Epithelial cell of proximal tubule (primary cell): ENCODE data around the gene PDGFD. TPM values are rescaled to one million over a fixed set of nuclear protein-coding genes. Genes with fewer than 3 reads are reported as not detected.
A peak's percentile ranks its signal among the peaks of the same experiment; 100 is the strongest.

Experiments used
- DNase-seq: peaks from one replicate; pipeline ENCODE4 v3.0.0-alpha.2; 2011; ENCODE audit warnings: low read depth
- H3K4me3 ChIP-seq: 2 replicates; pipeline ENCODE4 v1.5.1; 2011; ENCODE audit warnings: low read depth, mild to moderate bottlenecking, low read length
- CTCF ChIP-seq: conservative IDR thresholded peaks from 2 replicates; pipeline ENCODE4 v1.5.1; 2012; ENCODE audit warnings: low read depth, mild to moderate bottlenecking, low read length
- total RNA-seq: library from RNA; depleted of rRNA; stranded (reverse); fragments of >200 nt; gene quantifications from 2 replicates; pipeline ENCODE4 v1.2.3, GENCODE V29; 2015

Gene PDGFD
- total RNA-seq, 1 donor from 2014 or later: 3.4 TPM

DNA sequence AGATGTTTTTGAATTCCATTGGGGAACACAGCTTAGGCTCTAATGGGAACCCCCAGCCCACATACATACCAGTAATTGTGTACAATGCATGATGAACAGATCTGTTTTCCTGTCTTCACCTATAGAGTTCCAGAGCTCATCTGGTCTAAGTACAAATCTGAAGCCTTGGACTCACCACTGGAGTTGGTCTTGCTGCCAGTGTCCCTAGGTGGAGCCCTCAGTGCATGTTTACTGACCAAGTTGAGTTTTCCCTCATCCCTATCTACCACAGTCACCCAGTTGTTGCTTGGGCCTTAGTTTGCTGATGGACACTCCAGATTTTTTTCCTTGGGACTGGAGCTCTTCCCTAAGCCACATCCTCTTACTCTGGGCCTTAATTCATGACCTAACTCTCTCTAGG lies 286.7 kb downstream of the PDGFD start:
- no peak for DNase-seq
- no peak overlapping the region for H3K4me3 ChIP-seq
- peak; percentile 31 for TF ChIP-seq CTCF

DNA sequence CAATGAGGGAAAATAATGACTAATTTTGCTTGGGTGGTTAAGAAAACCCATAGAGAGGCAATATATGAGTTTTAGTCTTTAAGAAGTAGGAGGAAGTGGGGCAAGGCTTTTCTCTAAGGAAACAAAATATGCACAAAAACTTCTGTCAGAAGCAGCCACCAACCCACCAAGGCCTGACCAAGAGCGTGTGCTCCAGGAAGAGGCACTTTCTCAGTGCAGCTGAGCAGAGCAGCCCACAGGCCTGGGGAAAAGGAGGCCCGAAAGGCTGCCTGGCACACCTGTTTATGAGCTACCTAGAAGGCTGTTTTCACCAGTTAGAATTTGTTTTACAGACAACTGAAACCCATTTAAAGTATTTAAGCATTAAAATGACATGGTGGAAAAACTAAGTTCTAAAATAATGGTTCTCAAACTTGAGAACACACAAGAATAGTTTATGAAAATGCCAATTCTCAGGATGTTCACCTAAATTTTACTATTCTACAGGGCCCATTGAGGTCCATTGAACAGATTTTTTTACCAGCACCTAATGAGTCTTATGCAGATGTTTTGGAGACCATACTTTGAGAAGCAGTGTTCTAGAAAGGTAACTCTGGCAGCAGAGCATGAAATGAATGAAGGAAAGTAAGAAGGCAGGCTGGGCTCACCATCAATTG lies 288.0 kb downstream of the PDGFD start:
- H3K4me3 ChIP-seq: no peak overlapping the region
- TF ChIP-seq CTCF: no peak
- no peak for DNase-seq

GRCh38 chr11:103872748-103873147 lies 291.2 kb downstream of the PDGFD start:
- no peak overlapping the region for H3K4me3 ChIP-seq
- no peak for DNase-seq

GRCh38 chr11:103871923-103872551 lies 291.9 kb downstream of the PDGFD start:
- TF ChIP-seq CTCF: no peak
- no peak overlapping the region for H3K4me3 ChIP-seq
- DNase-seq: no peak

More at GRCh38 chr11:103872748-103873147, 291.2 kb downstream of the PDGFD start:
- TF ChIP-seq CTCF: no peak

GRCh38 chr11:103870821-103871309 lies 293.1 kb downstream of the PDGFD start:
- no peak overlapping the region for H3K4me3 ChIP-seq
- no peak for TF ChIP-seq CTCF
- no peak for DNase-seq

- TF ChIP-seq CTCF: no peak
- no peak for DNase-seq
- H3K4me3 ChIP-seq: no peak overlapping the region
These were observed 296.5 kb downstream of the PDGFD start for GRCh38 chr11:103867481-103867880.

DNA sequence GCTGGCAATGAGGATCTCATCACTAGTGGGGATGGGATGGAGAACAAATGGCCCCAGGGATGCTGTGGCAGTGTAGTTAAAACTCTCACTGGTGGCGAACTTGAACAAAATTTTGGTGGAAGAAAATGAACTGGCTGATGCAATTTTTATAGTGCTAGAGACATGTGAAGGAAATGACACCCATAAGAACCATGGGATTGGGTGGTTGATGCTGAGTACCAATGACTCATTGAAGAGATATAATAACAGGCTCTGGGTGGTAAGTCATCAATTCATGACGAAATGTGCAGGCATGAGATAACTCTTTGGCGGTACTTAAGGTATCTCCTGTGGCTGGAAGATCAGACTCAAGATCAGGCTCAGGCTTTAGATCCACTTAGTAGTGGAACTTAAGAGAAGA lies 300.4 kb downstream of the PDGFD start:
- no peak overlapping the region for H3K4me3 ChIP-seq
- DNase-seq: no peak
- no peak for TF ChIP-seq CTCF
